C4-2B (cell line): ENCODE measurements around the gene CARMIL1.

Source experiments
- H3K27ac ChIP-seq: fragments of 450-650 bp; 2 replicates; pipeline ENCODE4 v1.5.1; 2017
- ZFX ChIP-seq: fragments of 450-650 bp; IDR thresholded peaks from 2 replicates; pipeline ENCODE4 v1.6.1; 2017
- TF ChIP-seq, protein P1 (sequence below): fragments of 450-650 bp; conservative IDR thresholded peaks from 2 replicates; pipeline ENCODE4 v1.5.1; 2017; ENCODE audit warnings: mild to moderate bottlenecking

The CARMIL1 gene

DNA sequence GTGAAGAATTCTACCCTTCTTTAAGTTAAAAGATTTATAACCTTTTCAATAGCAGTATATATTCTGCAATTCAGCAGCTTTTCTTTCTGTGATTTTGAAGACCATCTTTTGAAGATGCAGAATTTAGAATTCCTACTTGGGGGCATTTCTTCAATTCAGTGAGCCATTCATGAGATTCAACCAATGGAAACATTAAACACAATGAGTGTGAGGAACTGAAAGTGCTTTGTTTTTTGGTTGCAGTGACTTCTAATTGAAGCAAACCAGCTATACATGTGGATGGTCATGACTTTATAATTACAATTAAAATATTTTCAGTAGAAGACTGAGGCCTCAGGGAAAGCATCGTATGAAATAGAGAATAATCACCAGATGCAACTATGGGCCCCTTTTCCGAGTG lies 108.3 kb downstream of the CARMIL1 start:
- H3K27ac ChIP-seq: no peak overlapping the region
- no peak for TF ChIP-seq ZFX
- TF ChIP-seq, protein P1, sequence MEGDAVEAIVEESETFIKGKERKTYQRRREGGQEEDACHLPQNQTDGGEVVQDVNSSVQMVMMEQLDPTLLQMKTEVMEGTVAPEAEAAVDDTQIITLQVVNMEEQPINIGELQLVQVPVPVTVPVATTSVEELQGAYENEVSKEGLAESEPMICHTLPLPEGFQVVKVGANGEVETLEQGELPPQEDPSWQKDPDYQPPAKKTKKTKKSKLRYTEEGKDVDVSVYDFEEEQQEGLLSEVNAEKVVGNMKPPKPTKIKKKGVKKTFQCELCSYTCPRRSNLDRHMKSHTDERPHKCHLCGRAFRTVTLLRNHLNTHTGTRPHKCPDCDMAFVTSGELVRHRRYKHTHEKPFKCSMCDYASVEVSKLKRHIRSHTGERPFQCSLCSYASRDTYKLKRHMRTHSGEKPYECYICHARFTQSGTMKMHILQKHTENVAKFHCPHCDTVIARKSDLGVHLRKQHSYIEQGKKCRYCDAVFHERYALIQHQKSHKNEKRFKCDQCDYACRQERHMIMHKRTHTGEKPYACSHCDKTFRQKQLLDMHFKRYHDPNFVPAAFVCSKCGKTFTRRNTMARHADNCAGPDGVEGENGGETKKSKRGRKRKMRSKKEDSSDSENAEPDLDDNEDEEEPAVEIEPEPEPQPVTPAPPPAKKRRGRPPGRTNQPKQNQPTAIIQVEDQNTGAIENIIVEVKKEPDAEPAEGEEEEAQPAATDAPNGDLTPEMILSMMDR: no peak

- H3K27ac ChIP-seq: no peak overlapping the region
- no peak for TF ChIP-seq ZFX
- TF ChIP-seq, protein P1: no peak
Observed at GRCh38 chr6:25387911-25388310, 108.7 kb downstream of the CARMIL1 start.

DNA sequence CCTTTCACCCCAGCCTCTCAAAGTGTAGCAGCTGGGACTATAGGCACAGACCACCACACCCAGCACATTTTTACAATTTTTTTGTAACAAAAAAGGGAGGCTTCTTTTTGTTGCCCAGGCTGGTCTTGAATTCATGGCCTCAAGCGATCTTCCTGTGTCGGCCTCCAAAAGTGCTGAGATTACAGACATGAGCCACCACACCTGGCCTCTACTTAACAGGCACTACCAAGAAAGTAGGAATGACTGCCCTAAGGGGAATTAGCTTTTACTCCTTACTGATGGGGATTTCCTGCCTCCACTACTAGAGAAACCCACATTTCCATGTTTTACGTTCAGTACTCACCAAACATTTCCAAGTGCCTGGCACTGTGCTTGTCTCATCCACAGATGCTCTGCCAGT lies 109.6 kb downstream of the CARMIL1 start:
- H3K27ac ChIP-seq: no peak overlapping the region
- no peak for TF ChIP-seq ZFX
- TF ChIP-seq, protein P1: no peak

- no peak overlapping the region for H3K27ac ChIP-seq
- TF ChIP-seq, protein P1: no peak
- no peak for TF ChIP-seq ZFX
Observed at GRCh38 chr6:25389471-25389870, 110.3 kb downstream of the CARMIL1 start.

GRCh38 chr6:25392372-25392771 lies 113.2 kb downstream of the CARMIL1 start:
- TF ChIP-seq, protein P1: no peak
- no peak for TF ChIP-seq ZFX
- H3K27ac ChIP-seq: no peak overlapping the region

GRCh38 chr6:25395731-25396130 lies 116.6 kb downstream of the CARMIL1 start:
- TF ChIP-seq ZFX: no peak
- H3K27ac ChIP-seq: no peak overlapping the region

- TF ChIP-seq ZFX: 0 out of 2 replicates have a peak, but pooled peaks have one; percentile 8
- TF ChIP-seq, protein P1: no peak
- no peak overlapping the region for H3K27ac ChIP-seq
Observed at GRCh38 chr6:25397406-25397805, 118.2 kb downstream of the CARMIL1 start.

DNA sequence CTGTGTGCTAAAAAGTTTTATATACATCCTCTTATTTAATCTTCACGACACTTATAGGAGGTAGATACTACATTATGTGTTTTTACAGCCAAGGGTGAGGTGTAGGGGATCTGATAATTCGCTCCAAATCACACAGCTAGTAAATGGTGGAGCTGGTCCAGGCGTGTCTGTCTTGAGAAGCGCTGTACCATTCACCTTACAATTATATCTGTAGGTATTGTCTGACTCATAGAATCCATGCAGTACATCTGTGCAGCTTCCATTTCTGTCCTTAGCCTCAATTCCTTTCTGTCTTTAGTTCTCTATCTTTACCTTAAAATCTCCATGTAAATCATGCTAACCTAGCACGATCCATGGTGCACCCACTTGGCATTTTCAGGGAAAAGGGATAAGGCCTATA lies 120.7 kb downstream of the CARMIL1 start:
- TF ChIP-seq ZFX: no peak
- TF ChIP-seq, protein P1: no peak
- H3K27ac ChIP-seq: no peak overlapping the region
